HG02610 (cell line): ENCODE data around the gene CLDN15.

Experiments used
- ATAC-seq: cut with Tn5 transposase; IDR thresholded peaks from one replicate; pipeline ENCODE4 v1.9.1; 2021; ENCODE audit warnings: mild to moderate bottlenecking, moderate library complexity; ENCODE audit not compliant: unreplicated experiment

Gene CLDN15

DNA sequence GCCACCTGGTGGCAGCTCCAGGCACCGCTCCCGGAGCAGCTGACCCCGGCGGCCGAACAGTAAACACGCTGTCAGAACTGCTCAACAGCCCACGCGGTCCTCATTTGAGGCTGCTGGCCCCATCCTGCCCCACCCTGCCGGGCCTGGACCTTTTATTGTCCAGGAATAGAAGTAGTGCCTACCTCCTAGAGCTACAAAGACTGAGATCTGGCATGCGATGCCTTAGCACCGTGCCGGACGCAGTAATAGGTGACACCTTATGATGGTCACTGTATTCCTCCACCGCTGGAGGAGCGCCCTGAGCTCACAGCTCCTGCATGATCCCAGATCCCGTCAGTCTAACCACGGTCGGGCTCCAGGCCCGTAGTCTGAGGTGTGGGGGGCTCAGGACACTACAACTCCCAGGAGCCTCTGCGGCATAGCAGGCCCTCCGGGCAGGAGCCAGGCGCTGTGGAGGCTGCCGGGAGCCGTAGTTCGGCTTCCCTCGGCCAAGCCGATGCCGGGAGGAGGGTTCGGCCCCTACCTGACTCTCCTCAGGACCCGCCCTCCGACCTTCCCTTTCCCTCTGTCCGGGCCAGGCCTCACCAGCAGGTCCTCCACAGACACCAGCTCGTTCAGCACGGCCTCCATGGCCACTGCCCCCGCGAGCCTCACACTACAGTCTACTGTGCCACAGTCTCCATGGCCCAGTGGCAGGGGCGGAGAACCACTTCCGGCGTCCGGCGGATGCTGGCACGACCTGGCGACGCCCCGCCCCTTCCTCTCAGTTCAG is 7.0 kb upstream of the CLDN15 start, which contains the start of gene FIS1:
Gene FIS1, minus strand, starts transcription at position 707 of the 772 bp plus-strand sequence. Its CDS starts 77 bp downstream, at position 630.
- ATAC-seq = peak; percentile 91

DNA sequence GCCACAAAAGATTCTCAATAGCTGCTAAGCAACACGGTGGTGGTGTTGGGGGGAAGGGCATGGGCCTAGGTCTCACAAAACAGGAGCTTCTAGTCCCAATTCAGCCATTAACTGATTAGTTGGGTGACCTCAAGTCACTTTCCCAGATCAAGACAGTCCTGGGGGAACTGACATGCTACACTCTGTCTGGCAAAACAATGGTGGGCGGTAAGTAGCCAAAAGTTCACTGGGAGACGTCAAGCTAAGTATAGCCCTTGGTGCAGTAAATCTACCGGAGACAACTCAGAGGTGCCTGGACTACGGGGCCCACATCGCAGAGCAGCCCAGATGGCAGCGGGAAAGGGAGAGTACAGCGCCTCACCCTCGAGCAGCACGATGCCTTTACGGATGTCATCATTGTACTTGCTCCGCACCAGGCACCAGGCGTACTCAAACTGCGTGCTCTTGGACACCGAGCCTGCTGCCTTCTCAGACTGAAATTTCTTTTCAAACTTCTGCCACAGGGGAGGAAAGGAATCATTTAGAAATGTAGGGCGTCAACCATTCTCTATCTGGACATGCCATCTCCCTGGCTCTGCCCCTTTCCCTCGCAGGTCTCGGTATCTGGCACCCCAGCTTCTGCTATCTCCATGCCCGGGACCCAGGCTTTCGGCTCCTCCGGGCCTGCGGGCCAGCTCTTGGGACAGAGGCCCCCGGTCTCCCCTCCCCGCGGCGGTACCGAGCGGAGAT is 6.2 kb upstream of the CLDN15 start:
- ATAC-seq = no peak

DNA sequence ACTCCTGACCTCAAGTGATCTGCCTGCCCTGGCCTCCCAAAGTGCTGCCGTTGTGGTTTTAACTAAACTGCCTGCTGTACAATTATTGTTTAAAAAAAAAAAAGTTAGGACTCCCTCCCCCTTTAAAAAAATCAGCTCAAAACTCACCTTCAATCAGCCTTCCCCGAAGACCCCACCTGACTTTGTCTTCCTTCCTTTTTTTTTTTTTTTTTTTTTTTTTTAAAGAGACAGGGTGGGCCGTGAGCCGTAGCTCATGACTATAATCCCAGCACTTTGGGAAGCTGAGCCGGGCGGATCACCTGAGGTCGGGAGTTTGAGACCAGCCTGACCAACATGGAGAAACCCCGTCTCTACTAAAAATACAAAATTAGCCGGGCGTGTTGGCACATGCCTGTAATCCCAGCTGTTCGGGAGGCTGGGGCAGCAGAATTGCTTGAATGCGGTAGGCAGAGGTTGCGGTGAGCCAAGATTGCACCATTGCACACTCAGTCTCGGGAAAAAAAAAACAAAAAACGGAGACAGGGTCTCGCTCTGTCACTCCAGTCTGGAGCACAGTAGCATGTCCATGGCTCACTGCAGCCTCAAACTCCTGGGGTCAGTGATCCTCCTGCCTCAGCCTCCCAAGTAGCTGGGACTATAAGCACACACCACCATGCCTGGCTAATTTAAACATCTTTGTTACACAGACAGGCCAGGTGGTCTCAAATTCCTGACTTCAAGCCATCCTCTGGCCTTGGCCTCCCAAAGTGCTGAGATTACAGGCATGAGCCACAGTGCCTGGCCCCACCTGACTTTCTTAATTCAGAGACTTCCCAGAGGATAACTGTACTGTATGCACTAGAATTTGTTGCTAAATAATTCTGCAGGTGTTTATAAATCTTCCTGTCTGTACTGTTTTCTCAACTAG is 4.1 kb upstream of the CLDN15 start:
- no peak for ATAC-seq

DNA sequence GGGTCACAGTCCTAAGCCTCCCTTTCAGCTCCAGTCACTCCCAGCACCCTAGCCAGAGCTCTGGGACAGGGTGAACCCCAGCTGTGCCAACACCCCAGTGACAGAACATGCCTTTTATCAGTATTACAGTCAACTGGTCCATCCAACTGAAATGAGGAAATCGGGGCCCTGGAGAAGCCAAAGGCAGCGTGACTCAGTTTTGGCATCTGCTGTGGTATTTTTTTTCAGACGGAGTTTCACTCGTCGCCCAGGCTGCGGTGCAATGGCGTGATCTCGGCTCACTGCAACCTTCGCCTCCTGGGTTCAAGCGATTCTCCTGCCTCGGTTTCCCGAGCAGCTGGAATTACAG is 3.4 kb upstream of the CLDN15 start:
- ATAC-seq = no peak

DNA sequence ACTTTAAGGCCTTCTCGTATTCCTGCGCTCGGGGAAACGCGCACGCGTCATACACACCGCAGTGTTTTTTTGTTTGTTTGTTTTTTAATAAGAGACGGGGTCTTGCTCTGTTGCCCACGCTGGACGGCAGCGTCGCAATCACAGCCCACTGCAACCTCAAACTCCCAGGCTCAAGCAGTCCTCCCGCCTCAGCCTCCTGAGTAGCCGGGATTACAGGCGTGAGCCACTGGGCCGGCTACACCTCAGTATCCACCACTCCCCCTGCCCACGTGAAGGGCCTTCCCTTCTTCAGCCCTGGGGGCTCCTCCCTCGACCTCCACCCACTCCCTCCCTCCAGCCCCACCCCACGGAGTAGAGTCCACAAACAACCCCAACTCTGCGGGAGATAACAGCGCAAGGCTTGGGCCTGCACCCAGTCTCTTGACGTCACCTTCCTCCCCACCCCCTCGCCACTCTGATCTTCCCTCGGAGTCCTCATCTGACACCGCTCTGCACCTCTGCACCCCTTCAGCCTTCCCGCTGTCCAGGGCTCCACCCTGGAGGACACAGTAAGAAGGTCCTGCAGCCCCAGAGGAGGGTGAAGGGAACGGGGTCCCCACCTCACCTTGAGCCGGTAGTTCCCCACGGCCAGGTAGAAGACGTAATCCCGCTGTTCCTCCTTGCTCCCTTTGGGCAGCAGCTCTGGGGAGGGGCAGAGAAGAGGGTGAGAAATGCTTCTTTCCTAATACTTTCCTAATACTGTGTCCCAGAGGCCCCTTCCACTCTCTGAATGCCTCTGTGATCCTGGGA is 2.8 kb upstream of the CLDN15 start:
- ATAC-seq = no peak

DNA sequence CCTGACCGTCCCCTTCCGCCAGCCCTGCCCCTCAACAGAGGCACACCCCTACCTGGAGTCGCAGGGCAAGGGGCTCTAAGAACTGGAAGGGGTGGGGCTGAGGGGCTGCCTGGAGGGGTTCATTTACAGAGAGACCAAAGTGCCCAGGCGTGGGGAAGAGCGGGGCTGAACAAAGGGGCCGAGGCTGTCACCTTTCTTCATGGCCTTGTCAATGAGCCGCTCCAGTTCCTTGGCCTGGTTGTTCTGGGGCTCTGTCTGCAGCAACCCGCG is 2.3 kb upstream of the CLDN15 start:
- no peak for ATAC-seq

DNA sequence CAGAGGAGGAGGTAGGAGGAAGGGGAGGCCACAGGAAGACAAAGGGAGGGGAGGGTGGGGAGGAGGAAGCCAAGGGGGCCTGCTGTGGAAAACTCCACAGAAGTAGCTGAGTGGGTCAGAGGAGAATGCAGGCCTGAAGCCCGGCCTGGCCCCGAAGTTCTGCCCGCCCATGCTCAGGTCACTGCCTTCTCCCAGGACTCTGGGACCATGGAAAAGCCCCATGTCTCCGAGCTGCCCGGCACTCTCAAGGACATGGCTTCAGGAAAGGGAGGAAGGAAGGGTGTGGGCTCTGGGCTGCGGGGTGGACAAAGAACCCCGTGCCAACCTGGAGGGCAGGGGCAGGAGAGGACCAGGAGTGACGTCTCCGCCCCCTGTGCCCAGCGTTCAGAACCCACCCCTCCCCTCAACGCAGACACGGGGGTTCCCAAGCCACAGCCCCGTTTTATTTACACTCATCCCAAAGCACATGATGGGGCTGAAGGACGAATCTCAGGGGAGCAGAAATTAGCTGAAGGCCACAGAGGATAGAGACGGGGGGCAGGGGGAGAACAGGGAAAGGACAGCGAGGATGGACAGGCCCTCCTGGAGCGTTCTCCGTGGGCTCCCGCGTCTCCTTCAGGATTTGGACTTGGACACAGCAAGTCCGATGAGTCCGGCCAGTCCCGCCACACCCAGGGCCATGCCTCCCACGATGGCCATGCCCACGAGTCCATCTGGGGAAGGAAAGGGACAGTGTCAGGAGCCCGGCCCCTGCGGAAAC is 1.8 kb upstream of the CLDN15 start:
- ATAC-seq = no peak

DNA sequence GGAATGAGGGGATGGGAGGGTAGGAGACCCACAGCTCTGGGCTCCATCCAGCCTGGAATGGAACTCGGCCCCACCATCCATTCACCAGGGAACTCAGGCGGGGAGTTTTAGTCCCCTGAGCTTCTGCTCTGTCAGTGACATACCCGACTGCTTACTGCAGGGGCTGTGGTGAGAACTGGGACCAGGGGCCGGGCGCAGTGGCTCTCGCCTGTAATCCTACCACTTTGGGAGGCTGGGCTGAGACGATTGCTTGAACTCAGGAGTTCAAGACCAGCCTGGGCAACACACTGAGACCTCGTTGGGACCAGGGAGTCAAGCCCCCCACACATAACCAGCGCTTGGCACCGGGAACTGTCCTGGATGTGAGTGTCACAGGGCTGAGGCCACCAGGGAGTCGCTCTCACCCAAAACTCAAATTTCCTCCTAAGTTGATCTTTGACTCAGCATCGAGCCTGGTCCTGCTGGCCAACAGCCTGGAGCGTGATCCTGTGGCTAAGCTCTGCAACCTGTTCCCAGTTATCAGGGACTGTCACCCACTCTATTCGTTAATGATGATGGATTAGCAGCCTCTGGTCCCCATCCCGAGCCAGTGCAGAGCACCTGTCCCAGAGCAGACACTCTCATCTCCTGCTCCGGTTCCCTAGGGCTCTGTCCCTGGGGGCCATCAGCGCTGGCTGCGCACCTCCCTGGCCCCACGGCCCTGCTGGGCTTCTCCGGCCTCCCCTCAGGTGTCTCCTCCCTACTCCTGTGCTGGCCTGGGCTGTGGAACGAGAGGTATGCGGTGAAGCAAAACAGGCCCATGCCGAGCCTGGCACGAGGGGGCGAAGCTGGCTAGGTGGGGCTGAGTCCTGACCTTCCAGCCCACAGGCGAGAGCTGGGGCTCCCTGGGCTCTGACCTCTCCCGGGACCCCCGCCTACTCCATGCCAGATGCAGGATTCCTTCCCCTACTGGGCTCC is 902 bp upstream of the CLDN15 start:
- no peak for ATAC-seq

DNA sequence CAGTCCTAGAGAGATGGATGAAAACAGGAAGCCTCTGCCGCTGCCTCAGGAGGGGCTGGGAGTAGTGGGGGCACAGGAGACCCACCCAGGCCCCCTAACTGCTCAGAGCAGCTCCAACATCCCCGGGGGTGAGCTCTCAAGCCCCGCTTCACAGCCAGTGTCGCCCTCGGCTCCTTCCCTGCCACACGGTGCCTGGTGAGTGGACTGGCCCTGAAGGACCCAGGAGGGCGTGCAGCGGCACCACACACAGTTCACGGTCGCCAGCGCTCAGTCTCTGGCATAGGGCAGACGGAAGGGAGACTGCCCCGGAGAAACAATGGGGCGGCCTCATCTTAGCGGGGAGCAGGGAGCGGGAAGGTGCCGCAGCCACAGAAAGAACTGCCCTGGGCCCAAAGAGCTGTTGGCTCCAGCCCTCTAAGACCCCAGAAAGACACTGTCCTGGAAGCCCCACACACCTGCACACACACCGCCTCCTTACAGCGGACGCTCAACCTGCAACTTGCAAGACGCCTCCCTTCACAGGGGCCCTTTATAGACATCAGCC is 1.2 kb downstream of the CLDN15 start:
- ATAC-seq = no peak

DNA sequence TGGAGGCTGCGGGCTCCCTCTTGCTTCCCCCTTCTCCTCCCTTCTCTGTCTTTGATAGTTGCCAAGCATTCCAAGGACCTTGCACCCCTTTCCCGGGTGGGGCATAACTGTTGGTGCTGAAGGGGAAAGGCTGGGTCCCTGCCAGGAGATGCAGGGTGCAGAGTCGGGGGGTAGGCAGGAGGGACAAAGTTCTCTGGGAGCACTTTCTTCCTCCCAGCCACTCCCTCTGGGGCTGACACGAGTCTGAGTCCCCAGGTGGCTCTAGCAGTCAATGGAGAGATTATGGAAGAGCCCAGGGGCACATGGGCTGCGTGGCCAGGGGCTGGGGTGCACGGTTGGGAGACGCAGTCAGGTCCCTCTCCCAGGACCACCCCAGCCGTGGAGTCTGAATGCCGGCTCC is 2.1 kb downstream of the CLDN15 start:
- ATAC-seq = no peak

DNA sequence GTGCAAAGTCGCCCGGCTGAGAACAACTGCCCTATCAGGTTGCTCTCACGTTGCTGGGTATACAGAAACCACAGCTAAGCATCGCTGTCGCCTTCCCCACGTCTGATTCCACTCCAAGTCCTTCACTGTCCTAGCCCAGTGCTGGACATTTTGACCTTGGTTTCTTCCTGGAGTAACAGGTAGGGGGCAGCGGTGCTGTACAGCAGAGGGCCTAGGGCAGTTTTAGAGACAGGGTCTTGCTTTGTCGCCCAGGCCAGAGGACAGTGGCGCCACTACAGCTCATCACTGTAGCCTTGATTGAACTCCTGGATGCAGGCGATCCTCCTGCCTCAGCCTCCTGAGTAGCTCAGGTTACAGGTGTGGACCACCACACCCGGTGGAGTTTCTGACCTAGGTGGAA is 2.6 kb downstream of the CLDN15 start:
- ATAC-seq = no peak

DNA sequence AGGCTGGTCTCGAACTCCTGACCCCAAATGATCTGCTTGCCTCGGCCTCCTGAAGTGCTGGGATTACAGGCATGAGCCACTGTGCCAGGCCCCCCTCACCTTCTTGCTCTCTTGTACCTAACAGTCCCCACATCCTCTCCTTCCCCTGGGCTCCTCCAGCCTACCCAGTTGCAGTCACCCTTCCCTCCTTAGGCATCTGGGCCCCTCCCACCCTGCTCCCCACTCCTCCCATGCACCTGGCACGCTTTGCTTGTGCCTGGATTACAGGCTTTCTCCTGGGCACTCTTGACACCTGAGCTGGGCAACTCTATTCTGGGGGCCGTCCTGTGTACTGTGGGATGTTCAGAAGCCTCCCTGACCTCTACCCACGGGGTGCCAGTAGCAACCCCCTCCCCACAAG is 3.0 kb downstream of the CLDN15 start:
- ATAC-seq = no peak

DNA sequence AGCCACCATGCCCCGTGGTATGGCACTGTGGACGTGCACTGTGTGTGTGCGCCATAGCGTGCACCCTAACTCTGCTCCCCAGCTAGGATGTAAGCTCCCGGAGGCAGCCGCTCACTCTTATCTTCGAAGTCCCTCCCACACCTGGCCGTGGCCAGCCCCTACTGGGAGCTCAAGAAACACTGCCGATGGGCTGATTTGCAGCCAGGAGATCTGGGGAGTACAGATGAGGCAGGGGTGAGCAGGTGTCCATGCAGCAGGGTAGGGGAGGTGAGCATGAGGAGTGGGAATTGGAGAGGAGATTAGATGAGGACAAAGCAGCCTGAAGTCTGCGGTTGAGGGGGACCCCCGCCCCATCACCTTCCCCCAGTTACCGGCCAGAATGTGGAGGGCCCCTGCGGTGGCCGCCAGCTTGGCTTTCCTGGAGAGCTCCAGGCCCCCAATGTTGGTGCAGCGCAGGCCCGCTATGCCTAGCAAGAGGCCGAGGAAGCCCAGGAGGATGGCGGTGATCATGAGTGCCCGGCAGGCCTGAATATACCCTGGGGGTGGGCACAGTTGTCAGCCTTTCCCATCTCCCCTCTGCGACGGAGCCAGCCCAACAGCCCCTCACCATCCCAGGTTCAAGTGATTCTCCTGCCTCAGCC is 3.6 kb downstream of the CLDN15 start:
- ATAC-seq = no peak

DNA sequence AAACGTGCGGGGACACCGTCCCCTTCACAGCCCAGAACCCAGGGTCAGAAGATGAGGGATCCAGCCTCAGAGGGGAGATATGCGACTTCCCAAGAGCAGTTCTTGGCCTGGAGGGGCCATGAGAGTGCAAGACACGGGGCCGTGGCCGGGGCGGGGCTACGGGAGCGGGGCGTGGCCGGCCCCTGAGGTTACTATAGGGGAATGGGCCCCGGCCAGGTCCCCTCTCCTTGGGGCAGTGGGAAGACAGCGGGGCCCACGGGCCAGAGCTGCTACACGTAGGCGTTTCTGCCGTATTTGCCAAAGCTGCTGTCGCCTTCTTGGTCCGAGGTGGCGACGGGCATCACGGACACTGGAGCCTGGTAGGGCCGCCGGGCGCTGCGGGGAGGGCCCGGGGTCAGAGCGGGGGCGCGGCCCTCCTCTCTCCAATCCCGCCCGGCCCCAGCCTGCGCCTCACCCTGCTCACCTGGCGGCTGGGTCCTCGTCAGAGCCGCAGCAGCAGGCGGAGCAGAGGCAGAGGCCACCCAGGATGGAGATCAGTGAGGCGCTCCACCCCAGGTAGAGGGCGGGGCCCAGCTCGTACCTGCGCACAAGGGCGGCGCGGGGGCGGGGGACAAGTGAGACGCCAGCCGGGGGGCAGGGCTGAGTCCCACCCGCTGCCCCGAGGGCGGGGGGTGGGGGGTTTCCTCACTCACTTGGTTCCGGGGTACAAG is 5.3 kb downstream of the CLDN15 start:
- no peak for ATAC-seq

DNA sequence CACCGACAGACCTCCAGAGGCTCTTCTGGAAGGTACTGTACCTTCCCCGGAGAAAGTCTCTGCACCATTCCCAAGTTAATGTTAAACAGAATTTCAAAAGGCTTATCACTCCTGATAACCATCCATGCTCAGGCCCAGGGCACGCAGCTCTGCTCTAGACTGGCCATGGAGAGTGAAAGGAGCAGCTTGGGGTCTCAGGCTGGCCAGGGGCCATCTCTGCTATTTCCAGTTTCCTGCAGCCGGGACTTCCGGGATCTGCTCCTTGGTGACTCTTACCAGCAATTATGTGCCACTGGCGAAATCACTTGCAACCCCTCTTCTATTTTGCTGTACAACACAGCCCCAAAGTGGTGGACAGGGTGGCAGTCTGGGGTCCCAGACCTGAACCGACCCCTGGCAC is 6.0 kb downstream of the CLDN15 start:
- no peak for ATAC-seq

DNA sequence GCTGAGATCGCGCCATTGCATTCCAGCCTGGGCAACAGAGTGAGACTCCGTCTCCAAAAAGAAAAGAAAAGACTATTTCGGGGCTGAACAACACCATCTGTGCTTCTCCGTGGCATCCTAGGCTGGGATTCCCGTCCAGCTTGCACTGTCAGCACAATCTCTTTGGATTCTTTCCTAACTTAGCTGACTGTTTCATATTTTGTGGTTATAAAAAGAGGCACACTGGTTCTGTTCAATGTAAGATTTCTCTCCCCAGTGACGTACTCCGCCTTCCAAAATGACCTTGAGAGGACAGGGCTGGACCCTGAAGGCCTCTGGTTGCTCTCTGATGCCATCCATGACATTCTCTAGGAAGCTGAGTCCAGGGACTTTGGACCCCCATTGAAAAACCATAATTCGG is 10.9 kb downstream of the CLDN15 start:
- ATAC-seq = no peak

DNA sequence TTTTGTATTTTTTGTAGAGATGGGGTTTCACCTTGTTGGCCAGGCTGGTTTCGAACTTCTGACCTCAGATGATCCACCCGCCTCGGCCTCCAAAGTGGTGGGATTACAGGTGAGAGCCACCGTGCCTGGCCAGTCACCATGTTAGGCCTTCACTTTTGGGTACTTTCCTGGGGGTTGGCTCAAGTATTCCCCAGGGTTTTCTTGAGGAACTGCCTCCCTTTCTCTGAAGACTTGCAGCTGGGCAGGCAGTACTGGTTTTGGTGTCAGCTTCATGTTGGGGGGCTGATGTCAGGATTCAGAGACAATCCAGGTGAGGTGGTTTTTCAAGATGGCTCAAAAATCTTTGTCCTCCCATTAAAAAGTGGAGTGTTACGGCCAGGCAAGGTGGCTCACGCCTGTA is 12.0 kb downstream of the CLDN15 start:
- no peak for ATAC-seq

DNA sequence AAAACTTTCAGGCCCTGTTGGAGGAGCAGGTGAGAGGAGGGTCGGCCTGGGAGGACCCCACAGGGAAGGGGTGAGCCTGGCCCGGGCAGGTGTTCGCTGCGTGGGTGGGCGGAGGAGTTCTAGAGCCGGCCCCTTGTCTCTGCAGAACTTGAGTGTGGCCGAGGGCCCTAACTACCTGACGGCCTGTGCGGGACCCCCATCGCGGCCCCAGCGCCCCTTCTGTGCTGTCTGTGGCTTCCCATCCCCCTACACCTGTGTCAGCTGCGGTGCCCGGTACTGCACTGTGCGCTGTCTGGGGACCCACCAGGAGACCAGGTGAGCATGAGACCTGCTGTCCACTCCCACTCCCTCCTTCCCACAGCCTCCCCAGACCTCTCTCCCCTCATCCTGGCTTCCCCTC is 14.1 kb downstream of the CLDN15 start:
- no peak for ATAC-seq
